Dendritic cell treated with granulocyte-macrophage colony-stimulating factor and Interleukin-4, amounts not matched to agents 40 ng/mL and 50 ng/mL, for 4 days (primary cell): ENCODE results near the gene FBLN2.
"Not testable (repeated sequence)": the region's sequence is repeated elsewhere in the genome, so short reads cannot be mapped to it uniquely, and the experiment has no call there.

Experiments
- H3K27ac Mint-ChIP-seq: one replicate; pipeline ENCODE4 v1.8.0; 2022; ENCODE audit warnings: mild to moderate bottlenecking, mixed read lengths
- H3K27me3 Mint-ChIP-seq: one replicate; pipeline ENCODE4 v1.8.0; 2022; ENCODE audit warnings: mild to moderate bottlenecking, mixed read lengths
- H3K36me3 Mint-ChIP-seq: one replicate; pipeline ENCODE4 v1.8.0; 2022; ENCODE audit warnings: low read depth, mixed read lengths
- H3K4me1 Mint-ChIP-seq: one replicate; pipeline ENCODE4 v1.8.0; 2022; ENCODE audit warnings: low read depth, mixed read lengths
- H3K4me3 Mint-ChIP-seq: one replicate; pipeline ENCODE4 v1.8.0; 2022; ENCODE audit warnings: mild to moderate bottlenecking, moderate library complexity, mixed read lengths
- H3K9me3 Mint-ChIP-seq: one replicate; pipeline ENCODE4 v1.8.0; 2022; ENCODE audit warnings: mixed read lengths
- intact Hi-C: fragments of 100-400 bp; cut with micrococcal nuclease; formaldehyde crosslinking; loops from one replicate; pipeline ENCODE4 v1.15.0; 2022

FBLN2 gene

DNA sequence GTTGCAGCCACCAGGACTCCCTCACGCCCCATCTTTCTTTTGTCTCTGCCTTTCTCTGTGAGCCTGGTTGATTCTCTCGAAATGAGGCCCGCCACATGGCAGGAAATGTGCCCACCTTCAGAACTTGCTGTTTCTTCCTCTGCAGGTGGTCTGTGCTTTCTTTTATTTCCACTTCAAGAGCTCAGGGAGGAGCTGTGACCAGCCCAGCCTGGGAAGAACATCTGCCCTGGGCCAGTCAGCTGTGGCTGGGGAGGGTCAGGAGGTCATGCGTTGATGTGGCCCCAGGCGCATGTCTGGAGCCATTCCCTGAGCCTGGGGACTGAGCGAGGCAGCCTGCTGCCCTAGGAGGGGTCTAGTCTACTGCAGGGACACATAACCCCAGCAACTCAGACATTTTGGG lies 8.0 kb downstream of the FBLN2 start:
- H3K4me1 Mint-ChIP-seq: no peaks in the 10 kb centered on the region
- no peak overlapping the region for H3K27ac Mint-ChIP-seq
- no peaks in the 10 kb centered on the region for H3K9me3 Mint-ChIP-seq
- intact Hi-C loops: no loop called here
- peaks cover 15% of the 10 kb centered on the region for H3K27me3 Mint-ChIP-seq
- no peaks in the 10 kb centered on the region for H3K36me3 Mint-ChIP-seq
- H3K4me3 Mint-ChIP-seq: no peak overlapping the region

DNA sequence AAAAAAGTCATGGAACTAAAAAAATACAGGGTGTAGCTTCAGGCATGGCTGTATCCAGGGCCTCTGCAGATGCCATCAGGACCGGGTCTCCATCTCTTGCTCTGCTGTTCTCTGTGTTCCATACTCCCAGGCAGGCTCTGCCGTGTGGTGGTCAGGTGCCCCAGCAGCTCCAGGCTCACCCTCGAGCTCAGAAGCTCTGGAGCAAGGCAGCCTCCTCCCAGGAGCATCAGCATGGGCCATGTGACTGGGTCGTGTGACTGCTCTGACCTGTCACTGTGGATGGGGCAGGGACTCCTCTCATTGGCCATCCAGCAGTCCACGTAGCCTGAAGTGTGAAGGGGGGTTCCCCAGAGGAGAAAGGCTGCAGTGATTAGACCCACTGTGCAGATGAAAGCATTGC lies 8.5 kb downstream of the FBLN2 start:
- H3K9me3 Mint-ChIP-seq: no peaks in the 10 kb centered on the region
- intact Hi-C loops: no loop called here
- no peaks in the 10 kb centered on the region for H3K36me3 Mint-ChIP-seq
- no peak overlapping the region for H3K4me3 Mint-ChIP-seq
- H3K4me1 Mint-ChIP-seq: no peaks in the 10 kb centered on the region
- H3K27me3 Mint-ChIP-seq: peaks cover 12% of the 10 kb centered on the region
- H3K27ac Mint-ChIP-seq: no peak overlapping the region

DNA sequence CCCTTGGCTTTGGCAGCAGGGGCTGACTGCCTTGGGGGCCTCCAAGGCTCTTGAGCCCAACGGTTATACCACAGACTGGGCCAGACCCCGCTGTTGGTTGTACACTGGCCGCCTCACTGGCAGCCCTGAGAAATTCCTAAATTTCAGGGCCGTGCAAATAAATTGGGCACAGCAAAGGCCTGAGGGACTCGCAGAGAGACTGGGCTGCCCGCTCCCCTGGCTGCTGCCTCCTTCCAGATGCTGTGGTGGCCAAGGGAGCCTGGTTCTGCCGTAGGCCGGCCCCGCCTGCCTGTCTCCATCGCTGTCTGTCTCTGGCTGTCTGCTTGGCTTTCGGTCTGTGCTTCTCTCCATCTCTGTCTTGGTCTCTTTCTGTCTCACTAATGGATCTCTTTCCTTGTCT lies 9.0 kb downstream of the FBLN2 start:
- intact Hi-C loops: no loop called here
- H3K4me3 Mint-ChIP-seq: no peak overlapping the region
- no peaks in the 10 kb centered on the region for H3K36me3 Mint-ChIP-seq
- H3K27ac Mint-ChIP-seq: no peak overlapping the region
- H3K27me3 Mint-ChIP-seq: peaks cover 11% of the 10 kb centered on the region
- no peaks in the 10 kb centered on the region for H3K4me1 Mint-ChIP-seq
- no peaks in the 10 kb centered on the region for H3K9me3 Mint-ChIP-seq

DNA sequence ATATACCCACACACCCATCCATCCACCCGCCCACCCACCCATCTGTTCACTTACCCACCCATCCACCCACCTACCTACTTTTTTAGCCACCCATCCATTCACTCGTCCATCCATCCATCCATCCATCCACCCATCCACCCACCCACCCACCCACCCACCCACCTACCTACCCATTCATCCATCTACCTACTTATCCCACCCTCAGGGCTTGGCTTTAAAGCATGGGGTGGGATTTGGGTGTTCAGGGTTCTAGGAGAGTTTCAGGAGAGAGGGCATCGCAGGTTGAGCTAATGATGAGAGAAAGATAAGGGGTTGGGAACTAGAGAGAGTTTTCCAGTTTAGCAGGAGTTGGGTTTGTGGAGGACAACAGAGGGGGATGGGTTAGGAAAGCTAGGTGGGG lies 9.7 kb downstream of the FBLN2 start:
- no peak overlapping the region for H3K27ac Mint-ChIP-seq
- H3K36me3 Mint-ChIP-seq: no peaks in the 10 kb centered on the region
- peaks cover 9% of the 10 kb centered on the region for H3K27me3 Mint-ChIP-seq
- intact Hi-C loops: no loop called here
- H3K4me1 Mint-ChIP-seq: no peaks in the 10 kb centered on the region
- no peaks in the 10 kb centered on the region for H3K9me3 Mint-ChIP-seq
- H3K4me3 Mint-ChIP-seq: no peak overlapping the region

DNA sequence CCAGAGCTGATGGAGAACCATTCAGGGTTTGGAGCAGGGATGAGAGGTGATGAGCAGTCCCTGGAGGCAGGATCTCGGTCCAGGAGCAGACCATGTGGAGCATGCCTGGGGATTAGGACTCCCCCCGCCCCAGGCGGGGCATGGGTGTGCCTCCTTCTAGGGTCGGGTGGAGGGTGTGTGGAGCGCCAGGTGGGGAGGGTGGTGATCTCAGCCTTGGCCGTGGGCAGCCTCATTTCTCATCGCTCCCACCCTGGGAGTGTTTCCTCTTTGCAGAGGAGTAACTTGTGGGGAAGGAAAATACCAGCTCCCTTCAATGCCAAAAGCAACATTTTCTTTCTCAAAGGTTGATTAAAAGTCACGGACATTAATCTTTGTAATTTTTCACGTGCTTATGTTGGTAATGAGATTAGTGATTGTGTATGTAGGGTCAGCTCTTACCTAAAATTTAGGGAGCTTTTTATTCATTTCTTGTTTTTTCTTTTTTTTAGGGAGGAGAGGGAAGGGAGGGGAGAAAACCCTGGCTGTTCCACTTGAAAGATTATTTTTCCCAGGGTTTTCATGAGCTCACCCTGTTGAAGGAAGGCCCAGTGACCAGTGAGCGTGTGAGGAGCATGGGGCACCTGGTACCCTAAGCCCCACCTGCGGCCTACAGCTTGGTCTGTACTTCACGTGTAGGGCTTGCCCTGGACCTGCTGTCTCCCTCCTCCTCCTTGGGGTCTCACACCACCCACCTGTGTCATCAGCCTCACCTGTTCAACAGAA lies 11.0 kb downstream of the FBLN2 start:
- no peaks in the 10 kb centered on the region for H3K9me3 Mint-ChIP-seq
- intact Hi-C loops: no loop called here

DNA sequence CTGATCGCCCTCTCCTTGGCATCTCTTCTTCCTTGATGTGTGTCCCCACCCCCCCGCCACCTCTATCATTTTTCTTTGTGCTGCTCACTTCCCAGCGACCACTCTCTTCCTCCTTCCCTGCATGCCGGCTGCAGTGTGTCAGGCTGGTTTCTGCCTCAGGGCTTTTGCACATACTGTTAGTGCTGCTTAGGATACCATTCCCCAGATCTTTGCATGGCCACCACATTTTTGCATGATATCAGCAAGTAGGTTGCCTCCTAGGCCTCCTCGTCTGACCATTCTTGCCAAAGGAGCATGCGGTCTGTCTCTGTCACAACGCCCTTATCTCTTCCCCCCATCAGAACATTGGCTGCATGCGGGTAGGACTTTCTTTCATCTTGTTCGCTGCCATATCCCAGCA lies 12.5 kb downstream of the FBLN2 start:
- no peak overlapping the region for H3K27ac Mint-ChIP-seq
- no peaks in the 10 kb centered on the region for H3K36me3 Mint-ChIP-seq
- intact Hi-C loops: no loop called here
- H3K27me3 Mint-ChIP-seq: peaks cover 9% of the 10 kb centered on the region
- no peaks in the 10 kb centered on the region for H3K4me1 Mint-ChIP-seq
- no peak overlapping the region for H3K4me3 Mint-ChIP-seq
- no peaks in the 10 kb centered on the region for H3K9me3 Mint-ChIP-seq

More for the DNA sequence above, 11.0 kb downstream of the FBLN2 start:
- Mint-ChIP-seq H3K4me1 (no peaks in the 10 kb centered on the region), H3K4me3 (no peak overlapping the region), H3K27me3 (peaks cover 9% of the 10 kb centered on the region), H3K27ac (no peak overlapping the region), H3K36me3 (no peaks in the 10 kb centered on the region)

DNA sequence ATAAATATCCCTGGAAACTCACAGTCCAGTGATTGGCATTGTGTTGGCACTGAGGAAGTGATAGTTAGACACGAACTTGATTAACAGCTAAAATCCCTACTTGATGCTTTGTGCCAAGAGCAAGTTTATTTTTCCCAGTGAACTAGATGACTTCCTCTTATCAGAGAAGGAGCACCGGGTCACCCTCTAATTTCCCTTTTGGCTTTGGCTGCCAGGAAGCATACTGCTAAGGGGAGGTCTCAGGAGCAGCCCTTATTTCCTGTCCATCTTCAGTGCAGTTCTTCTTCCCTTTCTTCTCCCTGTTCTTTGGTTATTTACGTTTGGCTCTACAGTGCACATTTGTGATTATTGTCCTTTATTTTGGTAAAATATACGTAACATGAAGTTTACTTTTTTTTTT lies 13.0 kb downstream of the FBLN2 start:
- H3K4me3 Mint-ChIP-seq: no peak overlapping the region
- H3K36me3 Mint-ChIP-seq: no peaks in the 10 kb centered on the region
- H3K27me3 Mint-ChIP-seq: peaks cover 9% of the 10 kb centered on the region
- no peaks in the 10 kb centered on the region for H3K9me3 Mint-ChIP-seq
- intact Hi-C loops: no loop called here
- H3K27ac Mint-ChIP-seq: no peak overlapping the region
- H3K4me1 Mint-ChIP-seq: no peaks in the 10 kb centered on the region

DNA sequence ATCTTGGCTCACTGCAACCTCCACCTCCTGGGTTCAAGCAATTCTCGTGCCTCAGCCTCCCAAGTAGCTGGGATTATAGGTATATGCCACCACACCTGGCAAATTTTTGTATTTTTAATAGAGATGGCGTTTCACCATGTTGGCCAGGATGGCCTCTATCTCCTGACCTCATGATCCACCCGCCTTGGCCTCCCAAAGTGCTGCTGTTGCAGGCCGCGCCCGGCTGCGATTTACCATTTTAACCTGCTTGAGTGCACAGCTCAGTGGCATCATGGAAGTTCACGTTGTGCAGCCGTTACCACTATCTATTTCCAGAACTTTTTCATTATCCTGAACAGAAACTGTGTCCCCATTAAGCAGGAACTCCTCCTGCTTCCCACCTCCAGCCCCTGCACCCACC lies 13.5 kb downstream of the FBLN2 start:
- H3K9me3 Mint-ChIP-seq, H3K36me3 Mint-ChIP-seq, intact Hi-C loops, H3K27ac Mint-ChIP-seq, H3K4me1 Mint-ChIP-seq, H3K4me3 Mint-ChIP-seq, H3K27me3 Mint-ChIP-seq: not testable (repeated sequence)

DNA sequence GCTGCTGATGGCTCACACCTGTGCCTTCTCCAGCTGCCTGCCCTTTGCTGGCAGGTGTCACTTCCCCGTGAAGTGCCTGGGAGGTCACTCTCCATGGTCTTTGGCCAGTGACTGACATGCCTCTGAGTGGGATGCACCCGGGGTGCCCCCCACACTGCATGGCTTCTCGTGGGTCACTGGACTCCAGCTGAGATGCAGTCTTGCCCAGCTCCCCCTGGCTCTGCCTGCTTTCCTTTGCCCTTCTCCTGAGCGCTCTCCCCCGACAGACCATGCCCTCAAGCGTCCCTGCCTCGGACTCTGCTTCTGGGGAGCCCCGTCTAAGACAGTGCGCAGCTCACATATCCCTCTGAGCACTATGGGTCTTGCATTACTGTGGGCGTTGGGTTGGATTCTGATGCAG lies 14.4 kb downstream of the FBLN2 start:
- H3K9me3 Mint-ChIP-seq: no peaks in the 10 kb centered on the region
- peaks cover 9% of the 10 kb centered on the region for H3K27me3 Mint-ChIP-seq
- H3K36me3 Mint-ChIP-seq: no peaks in the 10 kb centered on the region
- no peak overlapping the region for H3K4me3 Mint-ChIP-seq
- intact Hi-C loops: no loop called here
- H3K4me1 Mint-ChIP-seq: no peaks in the 10 kb centered on the region
- H3K27ac Mint-ChIP-seq: no peak overlapping the region

DNA sequence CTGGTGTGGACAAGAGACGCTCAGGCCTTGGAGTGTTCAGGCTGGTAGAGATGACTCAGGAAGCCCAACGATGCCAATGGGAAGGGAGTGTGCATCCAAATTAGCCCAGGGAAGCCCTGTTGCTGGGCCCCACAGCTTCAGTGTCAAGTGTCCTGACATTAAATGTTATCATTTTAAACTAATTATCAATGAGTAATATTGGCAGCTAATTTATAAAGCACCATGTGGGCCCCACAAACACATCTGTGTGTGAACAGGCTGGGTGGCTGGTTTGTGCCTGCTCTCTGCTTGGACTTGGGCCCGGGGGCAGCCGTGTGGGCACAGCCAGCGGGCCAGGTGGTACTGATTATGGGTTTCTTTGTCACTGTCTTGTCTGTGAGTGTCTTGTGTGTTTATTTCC lies 15.0 kb downstream of the FBLN2 start:
- H3K27me3 Mint-ChIP-seq: peaks cover 9% of the 10 kb centered on the region
- intact Hi-C loops: no loop called here
- no peak overlapping the region for H3K4me3 Mint-ChIP-seq
- H3K27ac Mint-ChIP-seq: no peak overlapping the region
- no peaks in the 10 kb centered on the region for H3K4me1 Mint-ChIP-seq
- H3K9me3 Mint-ChIP-seq: no peaks in the 10 kb centered on the region
- H3K36me3 Mint-ChIP-seq: no peaks in the 10 kb centered on the region

DNA sequence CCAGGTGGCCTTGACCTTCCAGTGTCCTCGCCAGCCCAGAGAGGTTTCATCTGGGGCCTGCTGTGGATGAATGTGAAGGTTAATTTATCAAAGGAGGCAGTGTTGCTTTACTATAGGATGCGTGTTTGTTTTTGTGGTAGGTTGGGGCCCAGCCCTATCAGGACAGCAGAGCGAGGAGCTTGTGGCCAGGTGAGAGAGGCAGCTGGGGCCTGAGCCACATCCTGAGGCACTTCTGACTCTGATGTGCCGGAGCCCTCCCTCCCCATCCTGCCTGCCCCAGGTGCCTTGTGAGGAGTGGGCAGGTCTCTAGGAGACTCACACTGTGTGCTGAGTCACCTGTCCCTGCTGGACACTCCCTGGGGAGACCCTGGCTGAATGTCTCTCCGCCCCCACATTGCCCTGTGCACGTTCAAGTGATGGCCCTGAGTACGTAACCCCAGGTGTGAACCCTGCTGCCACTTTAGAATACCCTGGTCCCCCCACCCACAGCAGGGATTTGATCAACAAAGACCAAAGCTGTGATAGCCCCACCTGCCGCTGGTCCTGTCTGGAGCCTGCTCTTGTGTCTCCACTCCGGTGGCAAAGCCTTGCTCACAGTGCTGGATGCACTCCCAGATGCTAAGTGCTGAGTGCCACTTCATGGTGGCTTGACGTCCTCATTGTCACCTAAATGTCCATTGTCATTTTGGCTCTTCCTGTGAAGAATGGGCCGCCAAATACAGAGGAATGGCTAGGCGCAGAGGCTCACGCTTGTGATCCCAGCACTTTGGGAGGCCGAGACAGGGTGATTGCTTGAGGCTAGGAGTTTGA lies 16.0 kb downstream of the FBLN2 start:
- Mint-ChIP-seq H3K9me3 (no peaks in the 10 kb centered on the region), H3K27me3 (peaks cover 3% of the 10 kb centered on the region)
- intact Hi-C loops: no loop called here

DNA sequence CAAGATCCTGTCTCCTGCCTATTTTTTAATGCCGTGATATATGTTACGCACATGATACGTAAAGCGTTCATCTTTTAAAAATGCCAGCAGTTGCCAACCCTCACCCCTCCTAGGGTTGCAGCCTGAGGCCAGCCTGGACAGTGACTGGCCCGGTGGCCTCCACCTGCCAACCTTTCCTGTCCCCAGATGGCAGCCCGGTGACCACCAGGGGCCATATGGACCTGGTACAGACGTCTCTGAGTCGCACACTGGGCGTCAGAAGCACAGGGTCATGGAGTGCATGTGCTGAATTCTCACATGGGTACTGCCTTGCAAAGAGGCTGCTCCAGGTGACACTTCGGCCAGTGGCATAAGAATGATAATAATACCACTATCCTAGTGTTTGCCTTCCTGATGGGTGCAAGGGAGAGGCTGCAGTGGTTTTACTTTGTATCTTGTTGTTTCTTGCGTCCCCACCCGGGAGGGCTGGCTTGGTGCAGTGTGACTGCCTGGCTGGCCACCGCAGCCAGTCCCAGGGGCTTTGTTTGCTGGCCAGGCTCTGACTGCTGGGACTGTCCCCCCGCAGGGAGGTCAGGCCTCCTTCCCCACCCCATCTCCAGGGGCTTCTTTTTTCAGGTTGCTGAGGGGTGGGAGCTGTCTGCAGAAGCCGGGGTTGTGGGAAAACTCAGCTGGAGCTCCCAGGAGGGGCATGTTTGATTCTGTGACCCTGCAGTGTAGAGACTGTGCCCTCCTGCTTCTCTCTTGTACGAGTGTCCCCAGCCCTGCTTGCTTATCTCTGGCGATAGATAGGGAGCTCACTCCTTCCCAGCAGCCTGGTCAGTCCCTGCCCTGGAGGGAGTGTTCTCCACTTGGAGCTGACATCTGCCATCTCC lies 16.9 kb downstream of the FBLN2 start:
- Mint-ChIP-seq H3K36me3 (no peaks in the 10 kb centered on the region), H3K27me3 (peaks cover 3% of the 10 kb centered on the region), H3K4me1 (no peaks in the 10 kb centered on the region), H3K27ac (no peak overlapping the region), H3K4me3 (no peak overlapping the region), H3K9me3 (no peaks in the 10 kb centered on the region)
- intact Hi-C loops: no loop called here

More for the DNA sequence above, 16.0 kb downstream of the FBLN2 start:
- H3K36me3 Mint-ChIP-seq: no peaks in the 10 kb centered on the region
- no peak overlapping the region for H3K27ac Mint-ChIP-seq
- no peak overlapping the region for H3K4me3 Mint-ChIP-seq
- H3K4me1 Mint-ChIP-seq: no peaks in the 10 kb centered on the region

DNA sequence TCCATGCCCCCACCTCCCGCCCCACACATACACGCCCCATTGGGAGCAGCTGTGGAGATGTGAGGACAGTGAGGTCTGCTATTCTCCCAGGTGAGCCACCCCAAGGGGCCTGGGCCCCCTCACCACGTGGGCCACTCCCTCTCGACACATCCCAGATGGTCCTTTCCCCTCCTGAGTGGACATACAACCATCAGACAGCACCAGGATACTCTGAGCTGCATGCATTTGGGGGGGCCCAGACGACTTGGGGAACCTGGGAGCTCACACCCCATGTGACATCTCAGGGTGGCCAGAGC lies 17.5 kb downstream of the FBLN2 start:
- Mint-ChIP-seq H3K36me3 (no peaks in the 10 kb centered on the region), H3K27ac (no peak overlapping the region), H3K4me1 (no peaks in the 10 kb centered on the region), H3K9me3 (no peaks in the 10 kb centered on the region), H3K4me3 (no peak overlapping the region), H3K27me3 (peaks cover 2% of the 10 kb centered on the region)
- intact Hi-C loops: no loop called here

DNA sequence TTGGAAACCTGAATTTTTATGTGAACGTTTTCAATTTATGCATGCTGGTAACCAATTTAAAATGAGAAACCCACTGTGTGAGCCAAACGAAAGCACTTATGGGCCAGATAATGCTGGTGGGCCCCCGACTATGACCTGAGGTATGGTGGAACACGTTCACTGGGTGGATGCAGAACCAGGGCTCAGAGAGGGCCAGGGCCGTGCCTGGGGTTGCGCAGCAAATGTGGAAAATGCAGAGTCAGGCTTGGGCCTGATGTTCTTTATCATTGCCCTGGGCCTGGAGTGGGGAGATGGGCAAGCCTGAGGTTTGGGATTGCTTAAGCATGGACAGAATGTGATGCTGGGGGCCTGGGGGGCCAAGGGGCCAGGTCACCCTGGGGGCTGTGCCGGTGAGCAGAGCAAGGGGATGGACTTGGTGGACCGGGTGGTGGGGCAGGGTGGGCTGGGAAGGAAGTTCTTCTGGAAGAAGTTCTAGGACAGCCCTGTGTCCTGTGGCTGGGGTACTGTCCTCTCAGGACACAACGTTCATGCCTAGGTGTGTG lies 17.9 kb downstream of the FBLN2 start:
- H3K4me1 Mint-ChIP-seq: no peaks in the 10 kb centered on the region
- no peak overlapping the region for H3K27ac Mint-ChIP-seq
- H3K27me3 Mint-ChIP-seq: no peaks in the 10 kb centered on the region
- intact Hi-C loops: no loop called here
- H3K9me3 Mint-ChIP-seq: no peaks in the 10 kb centered on the region
- H3K36me3 Mint-ChIP-seq: no peaks in the 10 kb centered on the region
- no peak overlapping the region for H3K4me3 Mint-ChIP-seq
